HuH-7.5 (cell line): ENCODE measurements around the gene GJC1.

ENCODE experiments used
- DNase-seq: peaks from one replicate; pipeline ENCODE4 v3.0.0; 2011; ENCODE audit warnings: low spot score

Gene GJC1

DNA sequence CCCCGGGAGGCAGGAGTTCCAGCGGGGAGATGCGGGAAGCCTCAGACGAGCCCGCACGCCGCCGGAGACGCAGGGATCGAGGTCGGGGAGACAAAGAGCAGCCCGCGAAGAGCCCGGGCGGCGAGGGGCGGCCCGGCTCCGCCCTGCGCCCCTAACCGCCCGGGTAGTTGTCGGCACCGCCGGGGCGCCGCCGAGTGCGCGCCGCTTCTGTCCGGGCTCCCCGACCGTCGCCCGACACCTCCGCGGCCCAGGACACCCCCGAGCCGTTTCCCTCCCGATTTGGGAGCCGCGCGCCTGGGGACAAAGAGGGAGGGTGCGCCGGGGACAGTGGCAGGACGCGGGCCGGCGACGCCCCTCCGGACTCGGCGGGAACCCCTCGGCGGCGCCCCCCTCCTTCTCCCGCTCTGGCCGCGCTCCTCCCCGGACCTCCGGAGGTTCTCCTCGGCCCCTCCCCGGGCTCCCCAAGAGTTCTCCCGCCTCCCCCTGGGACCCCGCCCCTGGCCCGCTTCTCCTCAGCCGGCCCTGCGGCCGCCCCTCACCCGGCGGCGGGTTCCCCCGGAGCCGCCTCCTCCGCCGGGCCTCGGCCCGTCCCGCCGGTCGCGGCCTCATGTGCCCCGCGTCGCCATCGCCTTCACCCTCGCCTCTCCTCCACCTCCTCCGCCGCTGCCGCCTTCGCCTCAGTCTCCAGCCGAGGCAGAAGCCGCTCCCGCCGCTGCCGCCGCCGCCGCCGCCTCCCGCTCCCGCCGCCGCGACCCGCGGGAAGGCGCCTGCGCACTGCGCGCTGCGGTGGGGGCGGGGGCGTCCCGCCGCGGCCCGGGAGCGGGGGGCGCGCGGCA lies at the start of gene GJC1:
GJC1 (minus strand) TSS at position 765 of the 836 bp plus-strand sequence. CDS start 24,470 bp downstream, outside the sequence.
- peak; percentile 36 for DNase-seq

DNA sequence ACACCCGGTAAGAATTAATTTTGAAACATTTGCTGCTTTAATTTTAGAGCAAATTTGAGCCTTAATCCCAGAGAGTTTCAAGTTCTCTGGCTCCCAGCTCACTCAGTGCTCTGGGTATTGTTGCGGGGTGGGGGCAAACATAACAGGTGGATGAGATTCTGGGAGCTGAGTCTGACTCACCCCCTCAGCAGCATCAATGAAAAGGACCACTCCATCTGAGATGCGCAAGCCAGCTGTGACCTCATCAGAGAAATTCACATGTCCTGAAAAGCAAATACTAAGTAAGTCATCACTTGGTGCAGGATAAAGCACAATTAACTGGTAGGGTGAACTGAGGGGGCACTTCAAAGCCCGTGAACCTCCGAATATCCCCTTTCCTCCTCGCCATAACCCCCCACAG lies 49.3 kb upstream of the GJC1 start:
- no peak for DNase-seq

DNA sequence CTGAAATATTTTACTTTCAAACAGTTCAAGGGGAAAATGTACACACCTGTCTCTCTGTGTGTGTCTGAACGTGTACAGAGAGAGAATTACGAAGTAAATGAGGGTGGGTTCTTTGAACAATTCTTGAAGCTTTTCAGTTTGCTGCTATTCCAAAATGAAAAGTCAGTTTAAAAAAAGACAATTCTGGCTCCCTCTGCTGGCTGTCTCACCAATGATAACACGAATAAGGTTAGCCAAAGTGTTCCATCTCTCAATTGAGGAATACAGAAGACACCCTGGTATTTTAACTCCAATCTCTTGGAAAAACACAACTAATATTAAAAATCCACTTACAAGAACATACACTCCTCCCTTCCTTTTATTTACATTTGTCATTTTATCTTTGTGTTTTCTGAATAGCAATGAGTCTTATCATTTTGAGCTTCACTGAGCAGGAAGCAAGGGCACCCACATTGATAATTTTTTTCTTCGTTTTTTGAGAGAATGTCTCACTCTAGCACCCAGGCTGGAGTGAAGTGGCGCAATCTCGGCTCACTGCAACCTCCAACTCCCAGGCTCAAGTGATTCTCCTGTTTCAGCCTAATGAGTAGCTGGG lies 48.6 kb upstream of the GJC1 start:
- DNase-seq: peak; percentile 28

GRCh38 chr17:44877121-44877520 lies 47.0 kb upstream of the GJC1 start:
- no peak for DNase-seq

DNA sequence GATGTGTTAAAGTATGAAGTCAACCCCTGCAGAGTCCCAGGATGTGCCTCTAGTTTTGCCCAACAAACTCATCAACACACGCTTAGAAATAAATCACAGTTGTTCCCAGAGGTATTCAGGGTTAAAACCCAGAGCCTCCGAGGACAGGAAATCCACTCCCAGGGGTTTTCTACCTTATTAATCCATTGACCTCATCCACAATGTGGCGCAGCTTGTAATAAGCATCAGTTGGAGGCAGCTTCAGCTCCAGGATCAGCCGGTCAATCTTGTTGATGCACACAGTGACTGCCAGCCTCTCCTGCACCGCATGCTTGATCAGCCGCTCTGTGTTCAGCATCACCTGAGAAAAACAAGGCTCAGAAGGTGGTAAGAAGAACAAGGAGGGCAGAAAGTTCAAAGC lies 45.7 kb upstream of the GJC1 start:
- DNase-seq: no peak

- no peak for DNase-seq
Measured at GRCh38 chr17:44872131-44872768, 42.2 kb upstream of the GJC1 start.

DNA sequence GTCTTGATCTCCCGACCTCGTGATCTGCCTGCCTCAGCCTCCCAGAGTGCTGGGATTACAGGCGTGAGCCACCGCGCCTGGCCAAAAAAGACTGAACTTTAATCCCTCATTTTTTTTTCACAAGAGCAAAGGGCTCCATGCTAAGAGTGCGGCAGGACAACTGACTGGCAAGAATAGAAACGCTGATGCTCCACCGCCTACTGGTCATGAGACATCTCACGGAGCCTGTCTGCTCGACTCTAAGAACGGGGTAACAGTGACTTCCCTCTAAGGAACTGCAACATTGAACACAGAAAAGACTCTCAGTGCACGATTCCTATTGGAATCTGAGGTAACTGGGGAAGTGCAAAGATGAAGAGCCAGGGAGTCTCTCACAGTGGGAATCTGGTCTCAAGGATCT lies 41.5 kb upstream of the GJC1 start:
- no peak for DNase-seq

DNA sequence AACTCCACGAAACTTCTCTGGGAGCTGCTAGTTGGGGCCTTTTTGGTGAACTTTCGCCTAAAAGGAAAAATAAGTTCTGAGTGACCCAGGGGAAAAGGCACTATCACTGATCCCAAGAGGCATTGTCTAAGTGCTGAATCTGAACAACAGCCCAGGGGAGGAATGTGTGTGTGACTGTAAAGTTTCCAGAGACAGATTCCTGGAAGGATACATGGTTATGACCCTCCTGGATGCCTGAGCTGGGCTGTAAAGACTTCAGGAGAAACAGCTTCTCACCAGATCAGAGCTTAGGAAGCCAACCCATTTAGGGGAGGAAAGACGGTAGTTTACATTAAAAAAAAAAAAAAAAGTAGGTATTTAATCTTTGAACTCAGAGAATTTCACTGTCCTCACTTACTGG lies 37.8 kb upstream of the GJC1 start:
- no peak for DNase-seq

- DNase-seq: no peak
Measured at GRCh38 chr17:44865931-44866330, 35.8 kb upstream of the GJC1 start.

DNA sequence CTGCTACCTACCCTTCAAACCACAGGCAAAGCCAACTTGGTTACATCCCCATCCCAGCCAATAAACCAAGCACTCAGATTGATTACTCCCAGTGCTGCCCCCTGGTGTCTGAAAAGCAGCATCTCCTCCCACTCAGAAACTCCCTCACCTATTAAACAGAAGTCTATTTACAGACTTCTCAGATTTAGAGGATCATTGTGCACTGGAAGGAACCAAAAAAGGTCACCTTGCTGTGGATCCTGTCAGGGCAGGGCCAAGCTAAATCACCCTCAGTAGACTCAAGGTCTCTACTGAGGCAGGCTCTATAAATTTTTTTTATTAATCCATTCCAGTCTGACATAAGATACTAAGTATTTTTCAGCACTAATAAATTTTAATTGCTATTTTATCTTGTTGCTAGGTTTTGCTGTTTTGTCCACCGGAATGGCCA lies 35.2 kb upstream of the GJC1 start:
- DNase-seq: peak; percentile 75

DNA sequence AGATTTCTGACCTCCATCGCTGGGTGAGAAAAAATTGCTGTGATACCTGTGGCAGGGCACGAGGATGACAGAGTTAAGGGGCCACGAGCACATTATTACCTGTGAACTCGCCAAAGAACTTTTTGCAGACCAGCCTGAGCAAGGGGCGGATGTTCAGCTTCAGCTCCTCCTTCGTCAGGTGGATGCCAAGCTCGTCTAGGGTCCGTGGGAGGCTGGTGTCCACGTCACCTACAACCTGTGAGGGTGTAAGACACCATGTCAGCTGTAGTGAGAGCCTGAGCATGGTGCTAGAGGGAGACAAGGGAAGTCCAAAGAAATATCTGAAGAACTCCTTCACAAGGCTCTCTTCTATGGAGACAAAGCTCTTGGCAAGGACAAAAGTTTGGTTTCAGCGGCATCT lies 34.7 kb upstream of the GJC1 start:
- DNase-seq: no peak

DNA sequence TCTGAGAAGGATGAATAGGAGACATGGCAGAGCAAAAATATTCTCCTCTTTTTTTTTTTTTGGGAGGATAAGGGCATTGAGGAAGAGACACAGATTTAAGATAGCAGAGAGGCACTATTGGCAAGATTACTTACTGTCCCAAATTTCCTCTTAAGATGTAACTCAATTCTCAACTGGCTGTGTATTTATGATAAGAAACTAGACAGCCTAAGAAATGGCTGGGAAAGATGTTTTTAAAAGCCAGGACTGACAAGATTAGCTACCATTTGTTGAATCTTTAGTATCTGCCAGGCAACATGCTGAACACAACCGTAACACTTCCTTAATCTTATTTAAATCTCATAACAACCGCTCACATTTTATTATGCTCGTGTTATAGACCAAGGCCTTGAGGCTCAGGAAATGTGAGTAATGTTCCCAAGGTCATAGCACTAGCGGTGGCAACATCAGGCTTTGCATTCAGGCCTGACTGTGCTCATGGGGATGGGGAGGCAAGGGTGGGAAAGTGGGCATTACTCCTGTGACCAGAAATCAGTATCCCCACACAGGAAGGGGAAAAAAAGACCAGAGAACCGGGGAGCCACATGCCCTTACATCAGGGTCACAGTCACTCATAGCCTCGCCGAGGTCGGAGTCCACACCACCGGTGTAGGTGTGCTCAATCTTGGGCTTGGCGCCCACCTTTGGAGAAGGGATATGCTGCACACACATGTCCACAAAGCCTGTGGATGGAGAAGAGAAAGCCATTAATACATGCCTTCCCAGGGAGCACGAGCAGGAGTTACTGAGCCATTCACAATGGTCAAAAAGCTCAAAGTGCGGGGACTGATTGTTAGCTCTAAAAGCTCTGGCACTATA lies 33.2 kb upstream of the GJC1 start:
- DNase-seq: no peak

DNA sequence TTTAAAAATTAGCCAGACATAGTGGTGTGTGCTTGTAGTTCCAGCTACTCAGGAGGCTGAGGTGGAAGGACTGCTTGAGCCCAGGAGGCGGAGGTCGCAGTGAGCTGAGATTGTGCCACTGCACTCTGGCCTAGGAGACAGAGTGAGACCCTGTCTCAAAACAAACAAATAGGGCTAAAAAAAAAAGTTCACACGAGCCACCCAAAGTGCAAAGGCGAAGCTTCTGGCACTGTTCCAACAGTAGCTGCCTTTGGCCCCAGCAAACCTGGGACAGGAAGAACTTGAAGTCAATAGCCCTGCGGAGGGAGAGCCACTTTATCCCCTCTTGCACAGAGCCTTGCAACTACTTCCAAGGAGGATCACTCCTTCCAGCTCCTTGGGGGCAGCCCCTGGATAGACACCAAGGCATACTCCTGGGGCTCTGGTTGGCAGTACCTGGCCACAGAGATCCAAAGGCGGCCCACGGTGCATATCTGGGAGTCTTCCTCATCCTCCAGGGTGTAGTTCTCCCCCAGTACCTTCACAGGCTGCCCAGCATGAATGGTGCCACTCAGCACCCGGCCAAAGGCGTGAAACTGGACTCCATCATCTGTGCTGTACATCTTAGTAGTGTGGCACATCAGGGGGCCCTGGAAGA lies 32.3 kb upstream of the GJC1 start:
- DNase-seq: no peak

- no peak for DNase-seq
Measured at GRCh38 chr17:44859701-44860100, 29.6 kb upstream of the GJC1 start.

DNA sequence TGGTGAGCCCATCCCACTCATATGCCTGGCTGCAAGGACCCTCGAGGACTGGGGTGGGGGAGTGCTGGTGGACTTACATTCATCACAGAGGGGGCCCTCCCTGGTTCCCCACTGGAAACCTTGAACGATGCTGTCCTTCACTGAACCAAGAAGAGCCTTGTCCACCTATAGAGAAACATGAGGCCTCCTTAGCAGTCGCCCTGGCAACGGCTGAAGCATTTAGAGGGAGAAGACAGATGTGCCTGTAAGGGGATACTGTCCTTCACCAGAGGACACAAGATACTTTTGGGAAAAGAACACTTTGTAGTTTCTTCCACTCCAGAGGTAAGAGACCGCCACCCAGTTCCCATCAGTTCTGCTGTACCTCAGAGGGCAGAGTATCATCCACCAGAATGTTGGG lies 24.1 kb upstream of the GJC1 start:
- DNase-seq: no peak

- no peak for DNase-seq
Measured at GRCh38 chr17:44850612-44851011, 20.5 kb upstream of the GJC1 start.

- DNase-seq: no peak
Measured at GRCh38 chr17:44850025-44850424, 19.9 kb upstream of the GJC1 start.

- DNase-seq: no peak
Measured at GRCh38 chr17:44848961-44849489, 18.9 kb upstream of the GJC1 start.

GRCh38 chr17:44848257-44848795 lies 18.2 kb upstream of the GJC1 start:
- no peak for DNase-seq

DNA sequence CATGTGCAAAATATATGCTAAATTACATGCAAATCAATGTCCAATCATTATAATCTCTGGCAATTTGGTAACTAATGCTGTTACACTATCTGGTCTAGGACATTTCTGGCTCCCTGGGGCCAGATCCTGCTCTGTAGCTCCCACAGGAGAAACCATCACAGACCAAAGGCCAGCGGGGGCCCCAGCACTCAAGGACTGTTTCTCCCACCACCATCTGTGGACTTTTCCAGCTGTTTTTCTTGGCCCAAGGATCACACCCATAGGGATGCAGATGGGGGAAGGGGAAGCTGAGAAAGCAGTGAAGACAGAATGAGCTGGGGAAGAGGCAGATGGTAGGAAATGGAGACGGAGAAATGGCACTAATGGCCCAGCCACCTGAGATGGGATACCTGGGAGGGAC lies 17.5 kb upstream of the GJC1 start, which contains the start of gene HIGD1B:
HIGD1B (plus strand) TSS at position 298 of the 400 bp plus-strand sequence. CDS start 270 bp downstream, outside the sequence.
- no peak for DNase-seq

DNA sequence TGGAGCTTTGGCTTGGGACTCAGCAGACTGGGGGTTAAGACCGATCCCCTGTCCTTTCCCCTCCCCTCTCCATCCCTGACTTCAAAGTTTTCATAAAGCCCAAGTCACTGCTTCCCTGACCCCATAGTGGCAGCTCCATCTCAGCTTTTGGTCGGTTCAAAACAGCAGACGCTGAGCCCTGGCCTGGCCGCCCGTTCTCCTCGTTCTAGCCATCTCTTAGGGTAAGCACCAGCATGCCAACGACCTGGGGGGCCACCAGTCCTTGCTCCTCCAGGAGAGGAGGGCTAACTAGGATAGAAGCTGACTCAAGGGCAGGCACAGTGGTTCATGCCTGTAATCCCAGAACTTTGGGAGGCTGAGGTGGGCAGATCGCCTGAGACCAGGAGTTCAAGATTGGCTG lies 16.1 kb upstream of the GJC1 start:
- DNase-seq: no peak
